Measurements from ENCODE around the gene MTF2. TPM values are rescaled to one million over a fixed set of nuclear protein-coding genes. Genes with fewer than 3 reads are reported as not detected.
"Not testable (repeated sequence)": the region's sequence is repeated elsewhere in the genome, so short reads cannot be mapped to it uniquely, and the experiment has no call there.

Gene MTF2
- total and polyA plus RNA-seq, 9 of the 15 experiments (the other 6 are each of a cell fraction or from before 2014, with no cell fraction given): 29.3 to 124 (median 57.7) TPM

GRCh38 chr1:93165895-93166294, 86.8 kb downstream of the MTF2 start:
- H3K79me2 ChIP-seq (ENCODE audit: control insufficient read depth, insufficient read depth, low read length): peaks cover 95% of the 10 kb centered on the region
- H3K4me3 ChIP-seq; H3K9me3 ChIP-seq (replicated peaks; ENCODE audit: control insufficient read depth, insufficient read depth, low read depth, low read length); intact Hi-C loops (cut with micrococcal nuclease); CTCF ChIA-PET (ENCODE audit: low intra/inter-chr PET ratio); ATAC-seq; H3K4me1 ChIP-seq (replicated peaks in 1 of 2; ENCODE audit: control insufficient read depth in 2 of 2, insufficient read depth in 2 of 2, low read length in 2 of 2); H3K9me1 ChIP-seq (ENCODE audit: control insufficient read depth, insufficient read depth, low read length); DNase-seq (ENCODE audit: extremely low read depth in 1 of 4, low spot score in 3 of 4); H3K9ac ChIP-seq (ENCODE audit: insufficient read depth in 1 of 2, low read depth in 2 of 2, low read length in 2 of 2); H3K4me2 ChIP-seq (ENCODE audit: insufficient read depth, low read length); H4K20me1 ChIP-seq (replicated peaks; ENCODE audit: control insufficient read depth, insufficient read depth, low read length); H3K27me3 ChIP-seq (ENCODE audit: control insufficient read depth in 2 of 2, insufficient read depth in 2 of 2, low read length in 2 of 2); in situ Hi-C loops (cut with MboI); H3K27ac ChIP-seq (ENCODE audit: extremely low read depth, low read depth, low read length); FAIRE-seq; BruUV-seq (replicated peaks); H2AFZ ChIP-seq (ENCODE audit: low read depth, low read length): not testable (repeated sequence)
- 0 out of 2 replicates have a peak, but pooled peaks have one; percentile 31 for TF ChIP-seq BCOR (IDR thresholded peaks at IDR 0.05)
- TF ChIP-seq ZNF146 (CRISPR knock-in tag; IDR thresholded peaks at IDR 0.05; ENCODE audit: unreplicated experiment): peak; percentile 74
- peak; percentile 12; the same call in 1 of the 2 replicates for TF ChIP-seq SMARCA5 (IDR thresholded peaks at IDR 0.05)
- H3K36me3 ChIP-seq (ENCODE audit: control insufficient read depth, insufficient read depth, low read length): peaks cover 27% of the 10 kb centered on the region; the same call in 2 of the 3 replicates
- POLR2A ChIA-PET: interaction anchor here (0.6 to 1.0 kb wide), 3 partner anchors 16 to 87 kb away, joined by 3 to 5 read pairs (median 3); partner anchors contain the start of gene MTF2
- 93% methylated on average over 1 of the region's 1 CpG for WGBS (ENCODE audit: insufficient coverage, low coverage, missing lambda C conversion rate)

GRCh38 chr1:93167006-93167405, 87.9 kb downstream of the MTF2 start:
- TF ChIP-seq, protein P1, sequence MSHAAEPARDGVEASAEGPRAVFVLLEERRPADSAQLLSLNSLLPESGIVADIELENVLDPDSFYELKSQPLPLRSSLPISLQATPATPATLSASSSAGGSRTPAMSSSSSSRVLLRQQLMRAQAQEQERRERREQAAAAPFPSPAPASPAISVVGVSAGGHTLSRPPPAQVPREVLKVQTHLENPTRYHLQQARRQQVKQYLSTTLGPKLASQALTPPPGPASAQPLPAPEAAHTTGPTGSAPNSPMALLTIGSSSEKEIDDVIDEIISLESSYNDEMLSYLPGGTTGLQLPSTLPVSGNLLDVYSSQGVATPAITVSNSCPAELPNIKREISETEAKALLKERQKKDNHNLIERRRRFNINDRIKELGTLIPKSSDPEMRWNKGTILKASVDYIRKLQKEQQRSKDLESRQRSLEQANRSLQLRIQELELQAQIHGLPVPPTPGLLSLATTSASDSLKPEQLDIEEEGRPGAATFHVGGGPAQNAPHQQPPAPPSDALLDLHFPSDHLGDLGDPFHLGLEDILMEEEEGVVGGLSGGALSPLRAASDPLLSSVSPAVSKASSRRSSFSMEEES (CRISPR knock-in tag; IDR thresholded peaks at IDR 0.05): peak; percentile 51
- TF ChIP-seq ZKSCAN3 (CRISPR knock-in tag; IDR thresholded peaks at IDR 0.05) (no peak), NFIC (IDR thresholded peaks at IDR 0.05) (0 out of 2 replicates have a peak, but pooled peaks have one; percentile 9), MLX (CRISPR knock-in tag; conservative IDR thresholded peaks at IDR 0.05) (no peak)
- intact Hi-C loops (cut with micrococcal nuclease): no loop called here
- no TSS peak for BruUV-seq (replicated peaks)
- Histone ChIP-seq H3K36me3 (ENCODE audit: control insufficient read depth, insufficient read depth, low read length) (peaks cover 27% of the 10 kb centered on the region; the same call in 2 of the 3 replicates), H3K4me2 (ENCODE audit: insufficient read depth, low read length) (no peak overlapping the region), H3K4me1 (replicated peaks in 1 of 2; ENCODE audit: control insufficient read depth in 2 of 2, insufficient read depth in 2 of 2, low read length in 2 of 2) (peaks cover 0 to 3% of the 10 kb centered on the region in 2 experiments; a peak in 1 of 5 replicates), H3K9ac (ENCODE audit: insufficient read depth in 1 of 2, low read depth in 2 of 2, low read length in 2 of 2) (no peak overlapping the region), H3K9me1 (ENCODE audit: control insufficient read depth, insufficient read depth, low read length) (no peaks in the 10 kb centered on the region), H2AFZ (ENCODE audit: low read depth, low read length) (no peak overlapping the region), H3K4me3 (no peak overlapping the region), H3K79me2 (ENCODE audit: control insufficient read depth, insufficient read depth, low read length) (peaks cover 95% of the 10 kb centered on the region), H3K27ac (ENCODE audit: extremely low read depth, low read depth, low read length) (no peak overlapping the region), H3K27me3 (ENCODE audit: control insufficient read depth in 2 of 2, insufficient read depth in 2 of 2, low read length in 2 of 2) (no peaks in the 10 kb centered on the region), H3K9me3 (replicated peaks; ENCODE audit: control insufficient read depth, insufficient read depth, low read depth, low read length) (no peaks in the 10 kb centered on the region; the same call in 1 of the 2 replicates), H4K20me1 (replicated peaks; ENCODE audit: control insufficient read depth, insufficient read depth, low read length) (no peaks in the 10 kb centered on the region)
- ChIA-PET POLR2A (no interaction called here), CTCF (ENCODE audit: low intra/inter-chr PET ratio) (no interaction called here)
- DNase-seq (ENCODE audit: extremely low read depth in 1 of 4, low spot score in 3 of 4) (no peak), FAIRE-seq (no peak), ATAC-seq (no peak)
- in situ Hi-C loops (cut with MboI): no loop called here

All from K562 (cell line).